GM23338 (cell line): Measurements from ENCODE around the gene NLGN4X. TPM values are rescaled to one million over a fixed set of nuclear protein-coding genes. Genes with fewer than 3 reads are reported as not detected.

Experiments used
- ATAC-seq: fragments of 200-7000 bp; cut with Tn5 transposase; 3 replicates; pipeline ENCODE4 v1.9.1; 2020
- DNase-seq: peaks from one replicate; pipeline ENCODE4 v3.0.0-alpha.2; 2015; ENCODE audit warnings: low spot score
- H2AFZ ChIP-seq: fragments of 200-600 bp; sonication (generic); 2 replicates; pipeline ENCODE4 v1.8.0; 2016; ENCODE audit warnings: antibody characterized with exemption, mild to moderate bottlenecking, moderate library complexity
- H3F3A ChIP-seq: fragments of 200-600 bp; sonication (generic); replicated peaks from 2 replicates; pipeline ENCODE4 v1.8.0; 2017; ENCODE audit warnings: antibody characterized with exemption, mixed run types, low read depth
- H3K27ac ChIP-seq: fragments of 200-600 bp; sonication (generic); 2 replicates; pipeline ENCODE4 v1.6.1; 2016; ENCODE audit warnings: low read depth
- H3K27me3 ChIP-seq: fragments of 200-600 bp; sonication (generic); 2 replicates; pipeline ENCODE4 v1.8.0; 2016; ENCODE audit warnings: mild to moderate bottlenecking, mixed run types, moderate library complexity; ENCODE audit not compliant: insufficient read depth
- H3K36me3 ChIP-seq: fragments of 200-600 bp; sonication (generic); 2 replicates; pipeline ENCODE4 v1.8.0; 2016; ENCODE audit warnings: mild to moderate bottlenecking; ENCODE audit not compliant: insufficient read depth
- H3K4me1 ChIP-seq: fragments of 200-600 bp; sonication (generic); 2 replicates; pipeline ENCODE4 v1.8.0; 2016; ENCODE audit warnings: mild to moderate bottlenecking, moderate library complexity; ENCODE audit not compliant: insufficient read depth
- H3K4me2 ChIP-seq: fragments of 200-600 bp; sonication (generic); 2 replicates; pipeline ENCODE4 v1.7.1; 2017; ENCODE audit warnings: mixed run types
- H3K4me3 ChIP-seq: fragments of 200-600 bp; sonication (generic); 2 replicates; pipeline ENCODE4 v1.6.1; 2016; ENCODE audit warnings: mixed run types
- H3K79me2 ChIP-seq: fragments of 200-600 bp; sonication (generic); replicated peaks from 2 replicates; pipeline ENCODE4 v1.8.0; 2017; ENCODE audit warnings: mild to moderate bottlenecking; ENCODE audit not compliant: insufficient read depth
- H3K9me2 ChIP-seq: fragments of 200-600 bp; sonication (generic); 2 replicates; pipeline ENCODE4 v1.8.0; 2017; ENCODE audit not compliant: insufficient read depth
- H4K20me1 ChIP-seq: fragments of 200-600 bp; sonication (generic); replicated peaks from 2 replicates; pipeline ENCODE4 v1.8.0; 2017; ENCODE audit warnings: mild to moderate bottlenecking; ENCODE audit not compliant: insufficient read depth
- H3K27ac Mint-ChIP-seq: 2 replicates; pipeline ENCODE4 v1.8.0; 2020; ENCODE audit warnings: inconsistent platforms, mild to moderate bottlenecking, moderate library complexity, mixed read lengths
- H3K27me3 Mint-ChIP-seq: 3 replicates; pipeline ENCODE4 v1.8.0; 2022; ENCODE audit warnings: low read depth, mild to moderate bottlenecking, moderate library complexity, mixed read lengths, inconsistent platforms; ENCODE audit not compliant: insufficient read depth, poor library complexity
- H3K36me3 Mint-ChIP-seq: 3 replicates; pipeline ENCODE4 v1.8.0; 2021; ENCODE audit warnings: low read depth, mild to moderate bottlenecking, inconsistent platforms, moderate library complexity, mixed read lengths
- H3K4me1 Mint-ChIP-seq: 3 replicates; pipeline ENCODE4 v1.8.0; 2020; ENCODE audit warnings: mild to moderate bottlenecking, inconsistent platforms, mixed read lengths
- H3K4me3 Mint-ChIP-seq: 3 replicates; pipeline ENCODE4 v1.8.0; 2021; ENCODE audit warnings: moderate library complexity, mild to moderate bottlenecking, inconsistent platforms, mixed read lengths
- H3K9me3 Mint-ChIP-seq: 3 replicates; pipeline ENCODE4 v1.8.0; 2020; ENCODE audit warnings: moderate library complexity, mild to moderate bottlenecking, inconsistent platforms, mixed read lengths
- CREB1 ChIP-seq: fragments of 250-450 bp; sonication (Bioruptor Pico); IDR thresholded peaks from 2 replicates; pipeline ENCODE4 v1.5.0; 2020; ENCODE audit warnings: low read depth, mild to moderate bottlenecking, moderate library complexity
- ETS1 ChIP-seq: IDR thresholded peaks from 2 replicates; pipeline ENCODE4 v1.6.1; 2016; ENCODE audit warnings: antibody characterized with exemption
- EZH2 ChIP-seq: fragments of 200-600 bp; sonication (generic); IDR thresholded peaks from one replicate; pipeline ENCODE4 v1.8.0; 2017; ENCODE audit warnings: antibody characterized with exemption, mild to moderate bottlenecking, low read depth; ENCODE audit not compliant: unreplicated experiment
- EZH2phosphoT487 ChIP-seq: fragments of 200-600 bp; sonication (generic); IDR thresholded peaks from one replicate; pipeline ENCODE4 v1.8.1; 2018; ENCODE audit warnings: antibody characterized with exemption; ENCODE audit not compliant: unreplicated experiment
- POLR2AphosphoS5 ChIP-seq: IDR thresholded peaks from 2 replicates; pipeline ENCODE4 v1.6.1; 2016; ENCODE audit warnings: antibody characterized with exemption, low read depth
- STAT1 ChIP-seq: IDR thresholded peaks from one replicate; pipeline ENCODE4 v1.6.1; 2016; ENCODE audit warnings: antibody characterized with exemption; ENCODE audit not compliant: unreplicated experiment
- ZNF114 ChIP-seq: fragments of 250-450 bp; sonication (Bioruptor Pico); IDR thresholded peaks from 2 replicates; pipeline ENCODE4 v1.5.0; 2020; ENCODE audit warnings: mild to moderate bottlenecking, moderate library complexity
- ZNF331 ChIP-seq: fragments of 250-450 bp; sonication (Bioruptor Pico); IDR thresholded peaks from 2 replicates; pipeline ENCODE4 v1.5.0; 2020; ENCODE audit warnings: low read depth, mild to moderate bottlenecking, moderate library complexity
- ZNF462 ChIP-seq: fragments of 250-450 bp; sonication (Bioruptor Pico); IDR thresholded peaks from 2 replicates; pipeline ENCODE4 v1.5.0; 2020; ENCODE audit warnings: mild to moderate bottlenecking, moderate library complexity
- polyA plus RNA-seq: library from polyadenylated mRNA; unstranded; fragments of >200 nt; fragmentation: Nextera tagmentation; extraction: Ambion mirVana; gene quantifications from 2 replicates; pipeline ENCODE4 v1.2.1, GENCODE V29; 2016
- total RNA-seq: library from RNA; depleted of rRNA; stranded (reverse); fragments of >200 nt; shearing (Covaris generic); gene quantifications from 2 replicates; pipeline ENCODE4 v1.2.3, GENCODE V29; 2014

NLGN4X gene
- total and polyA plus RNA-seq, 2 experiments from 2014 or later, result 36.0 to 86.5 TPM

GRCh38 chrX:5958523-5958922 lies 270.1 kb downstream of the NLGN4X start:
- peaks cover 18% of the 10 kb centered on the region for H3K79me2 ChIP-seq
- Mint-ChIP-seq H3K27me3 (peaks cover 5% of the 10 kb centered on the region), H3K27ac (peak overlapping the region; percentile 53; the same call in 1 of the 2 replicates), H3K4me3 (no peak overlapping the region), H3K4me1 (peaks cover 17% of the 10 kb centered on the region), H3K36me3 (no peaks in the 10 kb centered on the region), H3K9me3 (no peaks in the 10 kb centered on the region)
- H3K4me3 ChIP-seq, result no peak overlapping the region
- H3K27ac ChIP-seq, result no peak overlapping the region
- ATAC-seq (no peak), DNase-seq (no peak)
- H4K20me1 ChIP-seq, result no peaks in the 10 kb centered on the region; the same call in none of the 2 replicates
- H3K36me3 ChIP-seq, result no peaks in the 10 kb centered on the region
- no peaks in the 10 kb centered on the region for H3K9me2 ChIP-seq
- peaks cover 4% of the 10 kb centered on the region; the same call in 1 of the 2 replicates for H3K4me1 ChIP-seq
- no peaks in the 10 kb centered on the region for H3K27me3 ChIP-seq
- no peaks in the 10 kb centered on the region for H3F3A ChIP-seq
- H2AFZ ChIP-seq, result no peak overlapping the region
- TF ChIP-seq STAT1 (no peak), POLR2AphosphoS5 (no peak), ZNF331 (CRISPR knock-in tag) (no peak), ETS1 (no peak), EZH2phosphoT487 (no peak), CREB1 (CRISPR knock-in tag) (no peak), ZNF462 (CRISPR knock-in tag) (no peak), ZNF114 (CRISPR knock-in tag) (no peak), EZH2 (no peak)
- no peak overlapping the region for H3K4me2 ChIP-seq
